Fibroblast of lung (primary cell): ENCODE data around the gene MSANTD3. TPM values are rescaled to one million over a fixed set of nuclear protein-coding genes. Genes with fewer than 3 reads are reported as not detected.

ENCODE experiments used
- DNase-seq, 2 donors: peaks; one replicate each; pipeline versions ENCODE4 v3.0.0 to v3.0.0-alpha.2; 2010; ENCODE audit warnings: low read depth in 2 of 2
- H2AFZ ChIP-seq: 2 replicates; pipeline ENCODE4 v1.5.1; 2012; ENCODE audit warnings: low read length, control low read depth, inconsistent platforms
- H3K27ac ChIP-seq: 2 replicates; pipeline ENCODE4 v1.5.1; 2011; ENCODE audit warnings: low read length, control low read depth; ENCODE audit not compliant: insufficient read depth
- H3K27me3 ChIP-seq: 2 replicates; pipeline ENCODE4 v1.5.1; 2011; ENCODE audit warnings: mild to moderate bottlenecking, low read length; ENCODE audit not compliant: control insufficient read depth, insufficient read depth
- H3K36me3 ChIP-seq: 2 replicates; pipeline ENCODE4 v1.5.1; 2011; ENCODE audit warnings: low read length; ENCODE audit not compliant: control insufficient read depth, insufficient read depth
- H3K4me1 ChIP-seq: 2 replicates; pipeline ENCODE4 v1.5.1; 2011; ENCODE audit warnings: low read length; ENCODE audit not compliant: control insufficient read depth, insufficient read depth; ENCODE audit errors: extremely low read depth
- H3K4me2 ChIP-seq: 2 replicates; pipeline ENCODE4 v1.5.1; 2011; ENCODE audit warnings: low read length, control low read depth; ENCODE audit not compliant: insufficient read depth; ENCODE audit errors: extremely low read depth
- H3K4me3 ChIP-seq, 4 experiments: fragments of 200-600 bp in 1 of 4; sonication (generic) in 1 of 4; replicated peaks in 1 of 4; 2 replicates each; pipeline ENCODE4 v1.5.1; 2011 to 2016; ENCODE audit warnings: low read length in 4 of 4, low read depth in 3 of 4, mild to moderate bottlenecking in 3 of 4, control low read depth in 2 of 4, inconsistent platforms in 1 of 4, mixed read lengths in 1 of 4; ENCODE audit not compliant: insufficient read depth in 1 of 4; ENCODE audit errors: control extremely low read depth in 1 of 4
- H3K79me2 ChIP-seq: 2 replicates; pipeline ENCODE4 v1.5.1; 2012; ENCODE audit warnings: mild to moderate bottlenecking, low read length, inconsistent platforms; ENCODE audit not compliant: control insufficient read depth, insufficient read depth
- H3K9ac ChIP-seq: 2 replicates; pipeline ENCODE4 v1.5.1; 2011; ENCODE audit warnings: mild to moderate bottlenecking, low read length, control low read depth; ENCODE audit not compliant: insufficient read depth
- H3K9me3 ChIP-seq: 2 replicates; pipeline ENCODE4 v1.5.1; 2012; ENCODE audit warnings: low read depth, low read length; ENCODE audit not compliant: control insufficient read depth, insufficient read depth
- H4K20me1 ChIP-seq: 2 replicates; pipeline ENCODE4 v1.5.1; 2011; ENCODE audit warnings: low read length; ENCODE audit not compliant: control insufficient read depth, insufficient read depth; ENCODE audit errors: extremely low read depth
- EZH2 ChIP-seq: IDR thresholded peaks from 2 replicates; pipeline ENCODE4 v1.5.1; 2012; ENCODE audit warnings: low read length, control low read depth, mild to moderate bottlenecking; ENCODE audit errors: missing control alignments
- polyA plus RNA-seq, 2 donors: library from polyadenylated mRNA; depleted of rRNA in 1 of 2; stranded (reverse) in 1 of 2; unstranded in 1 of 2; fragments of >200 nt; gene quantifications; 2 replicates each; pipeline ENCODE4 v1.2.1, GENCODE V29; 2011 to 2012; ENCODE audit warnings: missing spikeins in 1 of 2
- total RNA-seq: library from RNA; depleted of rRNA; stranded (reverse); fragments of >200 nt; gene quantifications from 2 replicates; pipeline ENCODE4 v1.2.1, GENCODE V29; 2014
- TF ChIP-seq, protein P1 (sequence below), 2 donors: IDR thresholded peaks in 1 of 2; conservative IDR thresholded peaks in 1 of 2; 1 replicate in 1 of 2; 2 replicates in 1 of 2; pipeline ENCODE4 v1.5.1; 2011 to 2012; ENCODE audit warnings: low read length in 2 of 2, control low read depth in 1 of 2, inconsistent platforms in 1 of 2, low read depth in 1 of 2, mild to moderate bottlenecking in 1 of 2

MSANTD3 gene
- total and polyA plus RNA-seq, 2 donors (not counting 1 experiment from before 2014, with no cell fraction given): 54.2 to 59.6 TPM

DNA sequence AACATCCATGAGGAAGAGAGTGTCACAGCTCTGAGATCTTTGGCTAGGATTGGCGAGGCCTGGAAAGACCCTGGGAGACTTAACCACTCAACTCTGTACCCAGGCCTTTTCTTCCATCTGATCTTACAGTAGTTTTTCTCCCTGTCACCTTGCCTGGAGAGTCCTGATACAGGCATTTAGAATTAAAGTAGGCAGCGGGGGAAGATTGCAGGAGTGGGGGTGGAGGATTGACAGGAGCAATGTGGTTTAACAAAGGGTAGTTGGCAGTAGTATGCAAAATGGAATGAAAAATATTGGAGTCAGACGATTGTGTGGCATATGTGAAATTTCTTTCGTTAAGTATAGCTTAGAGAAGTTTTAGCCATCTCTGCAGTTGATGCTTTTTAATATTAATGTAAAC, 62.9 kb downstream of the MSANTD3 start:
- no peaks in the 10 kb centered on the region for H3K4me1 ChIP-seq
- H3K4me2 ChIP-seq: no peak overlapping the region
- no peak for DNase-seq
- H3K9me3 ChIP-seq: no peaks in the 10 kb centered on the region
- no peaks in the 10 kb centered on the region for H3K27me3 ChIP-seq
- no peak overlapping the region for H3K27ac ChIP-seq
- no peak overlapping the region for H3K4me3 ChIP-seq
- H3K79me2 ChIP-seq: no peaks in the 10 kb centered on the region
- H3K9ac ChIP-seq: no peak overlapping the region
- TF ChIP-seq, protein P1, sequence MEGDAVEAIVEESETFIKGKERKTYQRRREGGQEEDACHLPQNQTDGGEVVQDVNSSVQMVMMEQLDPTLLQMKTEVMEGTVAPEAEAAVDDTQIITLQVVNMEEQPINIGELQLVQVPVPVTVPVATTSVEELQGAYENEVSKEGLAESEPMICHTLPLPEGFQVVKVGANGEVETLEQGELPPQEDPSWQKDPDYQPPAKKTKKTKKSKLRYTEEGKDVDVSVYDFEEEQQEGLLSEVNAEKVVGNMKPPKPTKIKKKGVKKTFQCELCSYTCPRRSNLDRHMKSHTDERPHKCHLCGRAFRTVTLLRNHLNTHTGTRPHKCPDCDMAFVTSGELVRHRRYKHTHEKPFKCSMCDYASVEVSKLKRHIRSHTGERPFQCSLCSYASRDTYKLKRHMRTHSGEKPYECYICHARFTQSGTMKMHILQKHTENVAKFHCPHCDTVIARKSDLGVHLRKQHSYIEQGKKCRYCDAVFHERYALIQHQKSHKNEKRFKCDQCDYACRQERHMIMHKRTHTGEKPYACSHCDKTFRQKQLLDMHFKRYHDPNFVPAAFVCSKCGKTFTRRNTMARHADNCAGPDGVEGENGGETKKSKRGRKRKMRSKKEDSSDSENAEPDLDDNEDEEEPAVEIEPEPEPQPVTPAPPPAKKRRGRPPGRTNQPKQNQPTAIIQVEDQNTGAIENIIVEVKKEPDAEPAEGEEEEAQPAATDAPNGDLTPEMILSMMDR (conservative IDR thresholded peaks at IDR 0.05 in 1 of 2, IDR thresholded peaks at IDR 0.05 in 1 of 2; ENCODE audit: low read depth in 1 of 2, low read length in 2 of 2): no peak
- no peak for TF ChIP-seq EZH2
- no peak overlapping the region for H2AFZ ChIP-seq
- H4K20me1 ChIP-seq: no peaks in the 10 kb centered on the region
- H3K36me3 ChIP-seq: no peaks in the 10 kb centered on the region

- Histone ChIP-seq H3K4me1 (no peaks in the 10 kb centered on the region), H3K36me3 (no peaks in the 10 kb centered on the region), H2AFZ (no peak overlapping the region), H3K9me3 (no peaks in the 10 kb centered on the region), H3K4me2 (no peak overlapping the region), H3K27me3 (no peaks in the 10 kb centered on the region), H3K79me2 (no peaks in the 10 kb centered on the region), H4K20me1 (no peaks in the 10 kb centered on the region), H3K9ac (no peak overlapping the region), H3K27ac (no peak overlapping the region), H3K4me3 (no peak overlapping the region)
- TF ChIP-seq EZH2: no peak
- TF ChIP-seq, protein P1 (conservative IDR thresholded peaks at IDR 0.05 in 1 of 2, IDR thresholded peaks at IDR 0.05 in 1 of 2; ENCODE audit: low read depth in 1 of 2, low read length in 2 of 2): peak; percentile 5 to 14
- peak; percentile 39 to 50 for DNase-seq
Measured at GRCh38 chr9:100492952-100493351, 66.0 kb downstream of the MSANTD3 start.

DNA sequence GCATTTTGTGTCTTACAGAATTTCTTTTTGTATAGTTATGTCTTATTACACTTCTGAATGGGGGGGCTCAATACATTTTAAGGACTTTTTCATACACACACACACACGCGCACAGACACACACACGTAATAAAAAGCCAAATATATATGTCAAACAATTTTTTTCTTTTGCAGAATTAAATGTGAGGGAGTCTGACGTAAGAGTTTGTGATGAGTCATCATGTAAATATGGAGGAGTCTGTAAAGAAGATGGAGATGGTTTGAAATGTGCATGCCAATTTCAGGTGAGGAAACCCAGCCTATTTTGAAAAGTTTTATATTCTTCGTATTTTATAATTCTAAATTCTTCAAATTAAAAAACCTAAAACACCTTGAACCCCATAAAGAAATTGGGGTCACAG, 71.6 kb downstream of the MSANTD3 start:
- no peak for TF ChIP-seq EZH2
- TF ChIP-seq, protein P1 (conservative IDR thresholded peaks at IDR 0.05 in 1 of 2, IDR thresholded peaks at IDR 0.05 in 1 of 2; ENCODE audit: low read depth in 1 of 2, low read length in 2 of 2): no peak
- Histone ChIP-seq H2AFZ (no peak overlapping the region), H3K27ac (no peak overlapping the region), H3K4me3 (no peak overlapping the region), H4K20me1 (no peaks in the 10 kb centered on the region), H3K9ac (no peak overlapping the region), H3K4me2 (no peak overlapping the region), H3K27me3 (no peaks in the 10 kb centered on the region), H3K9me3 (no peaks in the 10 kb centered on the region), H3K79me2 (no peaks in the 10 kb centered on the region), H3K4me1 (no peaks in the 10 kb centered on the region), H3K36me3 (no peaks in the 10 kb centered on the region)
- DNase-seq: peak; percentile 37 to 42
